Measurements from ENCODE around the gene OTUB1.

OTUB1 gene

GRCh38 chr11:63996512-63996911, 10.3 kb downstream of the OTUB1 start:
- no peak overlapping the region for H3K4me3 ChIP-seq (ENCODE audit: low read depth, low read length)
- DNase-seq (ENCODE audit: low read depth), result no peak
- TF ChIP-seq CTCF (IDR thresholded peaks at IDR 0.05; ENCODE audit: insufficient read depth, low read depth, low read length, missing control alignments), result no peak

- DNase-seq (ENCODE audit: low read depth), result no peak
- no peak for TF ChIP-seq CTCF (IDR thresholded peaks at IDR 0.05; ENCODE audit: insufficient read depth, low read depth, low read length, missing control alignments)
- H3K4me3 ChIP-seq (ENCODE audit: low read depth, low read length), result no peak overlapping the region
Observed at GRCh38 chr11:63997104-63997700, 11.0 kb downstream of the OTUB1 start.

DNA sequence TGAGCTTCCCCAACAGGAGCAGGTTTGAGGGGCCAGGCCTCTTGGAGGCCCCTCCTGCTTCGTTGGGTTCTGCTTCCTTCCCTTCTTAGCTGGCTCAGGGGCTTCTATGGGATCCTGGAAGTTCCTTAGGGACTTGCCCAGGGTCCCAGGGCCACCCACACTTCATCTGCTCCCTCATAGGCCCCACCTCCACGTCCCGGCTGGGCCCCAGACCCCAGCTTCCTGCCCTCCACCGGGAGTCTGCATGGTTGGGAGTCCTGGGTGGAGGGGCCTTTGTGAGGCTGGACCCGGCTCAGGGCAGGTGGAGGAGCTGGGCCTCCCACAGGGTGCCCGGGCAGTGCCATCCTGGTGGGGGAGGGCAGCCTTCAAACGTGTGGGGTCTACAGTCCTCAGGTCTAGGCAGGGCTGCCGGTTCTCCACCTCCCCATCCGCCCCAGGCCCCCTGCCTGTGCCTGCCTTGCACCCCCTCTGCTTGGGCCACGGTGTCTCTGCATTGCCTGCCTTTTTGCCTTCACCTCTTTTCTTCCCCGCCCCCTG, 11.6 kb downstream of the OTUB1 start:
- H3K4me3 ChIP-seq (ENCODE audit: low read depth, low read length), result no peak overlapping the region
- no peak for TF ChIP-seq CTCF (IDR thresholded peaks at IDR 0.05; ENCODE audit: insufficient read depth, low read depth, low read length, missing control alignments)
- no peak for DNase-seq (ENCODE audit: low read depth)

DNA sequence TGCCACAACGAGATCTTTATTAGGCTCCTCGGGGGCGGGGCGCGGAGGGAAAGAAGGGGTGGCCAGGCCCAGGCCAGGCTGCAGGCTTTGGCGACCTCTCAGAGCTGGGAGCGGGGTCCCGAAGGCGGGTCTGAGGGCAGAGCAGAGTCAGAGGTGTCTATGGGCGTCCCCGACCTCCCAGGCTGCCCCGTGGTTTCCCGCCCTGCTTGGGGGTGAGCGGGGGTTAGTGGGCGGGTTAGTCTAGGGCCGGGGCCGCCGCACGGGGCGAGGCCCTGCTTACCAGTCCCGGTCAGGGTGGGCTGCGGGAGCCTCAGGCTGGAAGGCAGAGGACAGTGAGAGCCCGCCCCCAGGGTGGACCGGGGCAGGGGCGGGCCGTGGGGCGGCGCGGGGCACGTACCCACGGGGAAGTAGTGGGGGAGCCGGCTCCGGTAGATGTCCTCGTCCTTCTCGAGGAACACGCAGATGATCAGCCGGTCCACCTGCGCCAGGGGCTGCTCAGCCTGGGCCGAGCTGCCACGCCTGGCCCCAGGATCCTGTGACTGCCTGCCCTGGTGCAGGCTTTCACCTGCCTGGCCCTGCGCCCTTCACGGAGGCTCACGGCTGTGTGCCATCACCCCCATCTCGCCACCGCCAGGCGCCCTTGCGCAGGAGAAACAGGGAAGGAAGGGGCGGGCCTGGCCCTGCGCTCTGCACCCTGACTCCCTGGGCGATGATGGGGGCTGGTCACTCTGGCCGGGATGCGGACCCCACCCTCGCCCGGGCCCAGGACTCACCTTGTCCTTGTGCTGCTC, 12.5 kb downstream of the OTUB1 start:
- DNase-seq (ENCODE audit: low read depth), result no peak
- TF ChIP-seq CTCF (IDR thresholded peaks at IDR 0.05; ENCODE audit: insufficient read depth, low read depth, low read length, missing control alignments), result no peak
- no peak overlapping the region for H3K4me3 ChIP-seq (ENCODE audit: low read depth, low read length)

DNA sequence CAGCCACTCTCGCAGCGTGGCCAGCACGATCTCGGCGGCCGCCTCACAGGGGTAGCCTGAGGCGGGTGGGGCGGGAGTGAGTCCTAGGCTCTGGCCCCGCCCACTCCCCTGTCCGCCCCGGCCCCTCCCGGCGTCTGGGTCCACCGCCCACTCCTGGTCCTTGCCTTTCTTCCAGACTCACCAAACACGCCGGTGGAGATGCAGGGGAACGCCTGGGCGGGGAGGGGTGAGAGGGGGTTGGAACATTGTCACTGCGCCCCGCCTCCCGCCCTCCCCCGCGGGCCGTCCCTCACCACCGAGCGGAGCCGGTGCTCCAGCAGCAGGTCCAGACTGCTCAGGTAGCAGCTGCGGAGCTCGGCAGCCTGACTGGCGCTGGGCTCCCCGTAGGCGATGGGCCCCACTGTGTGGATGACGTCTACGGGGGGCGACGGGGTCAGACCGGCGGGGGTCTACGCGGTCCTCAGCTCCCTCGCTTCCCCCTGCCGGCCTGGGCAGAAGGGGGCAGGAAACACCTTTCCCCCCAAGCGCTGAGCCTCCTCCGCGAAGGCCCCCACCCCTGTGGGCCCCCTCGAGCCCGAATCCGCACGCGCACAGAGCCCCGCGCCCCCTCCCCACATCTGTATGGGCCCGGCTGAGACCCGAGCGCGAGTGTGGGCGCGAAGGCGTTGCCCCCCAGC, 13.2 kb downstream of the OTUB1 start:
- DNase-seq (ENCODE audit: low read depth), result peak; percentile 51
- H3K4me3 ChIP-seq (ENCODE audit: low read depth, low read length), result no peak overlapping the region

More for the DNA sequence above, 13.2 kb downstream of the OTUB1 start:
- TF ChIP-seq CTCF (IDR thresholded peaks at IDR 0.05; ENCODE audit: insufficient read depth, low read depth, low read length, missing control alignments), result no peak
